T1000 (cell line): Measurements from ENCODE around the gene CBL.
"Not testable (repeated sequence)": the region's sequence is repeated elsewhere in the genome, so short reads cannot be mapped to it uniquely, and the experiment has no call there.

Experiments
- DNase-seq: peaks from one replicate; lab custom pipeline; 2025; ENCODE audit warnings: mixed read lengths; lab: John Stamatoyannopoulos, UW

CBL gene

GRCh38 chr11:119185981-119186634 is 20.0 kb upstream of the CBL start:
- DNase-seq: no peak

GRCh38 chr11:119187123-119187892 is 18.8 kb upstream of the CBL start:
- no peak for DNase-seq

GRCh38 chr11:119188067-119188466 is 18.1 kb upstream of the CBL start:
- no peak for DNase-seq

GRCh38 chr11:119188887-119189286 is 17.3 kb upstream of the CBL start:
- no peak for DNase-seq

- no peak for DNase-seq
Observed at GRCh38 chr11:119189393-119189792, 16.7 kb upstream of the CBL start.

- DNase-seq: no peak
Observed at GRCh38 chr11:119190531-119190930, 15.6 kb upstream of the CBL start.

- DNase-seq: not testable (repeated sequence)
Observed at GRCh38 chr11:119191265-119191664, 14.9 kb upstream of the CBL start.

- no peak for DNase-seq
Observed at GRCh38 chr11:119192111-119192510, 14.0 kb upstream of the CBL start.

- DNase-seq: no peak
Observed at GRCh38 chr11:119193001-119193400, 13.1 kb upstream of the CBL start.

GRCh38 chr11:119193626-119194025 is 12.5 kb upstream of the CBL start:
- DNase-seq: no peak

- DNase-seq: no peak
Observed at GRCh38 chr11:119194811-119195440, 11.2 kb upstream of the CBL start.

GRCh38 chr11:119195680-119196079 is 10.5 kb upstream of the CBL start:
- no peak for DNase-seq

GRCh38 chr11:119196833-119197483 is 9.2 kb upstream of the CBL start:
- DNase-seq: peak; percentile 33

- no peak for DNase-seq
Observed at GRCh38 chr11:119198925-119199324, 7.2 kb upstream of the CBL start.

- DNase-seq: not testable (repeated sequence)
Observed at GRCh38 chr11:119201236-119201635, 4.9 kb upstream of the CBL start.

GRCh38 chr11:119202554-119202953 is 3.6 kb upstream of the CBL start:
- DNase-seq: no peak

- DNase-seq: no peak
Observed at GRCh38 chr11:119204066-119204465, 2.1 kb upstream of the CBL start.

- no peak for DNase-seq
Observed at GRCh38 chr11:119205080-119205479, 1.1 kb upstream of the CBL start.

GRCh38 chr11:119206511-119207414 is 624 bp downstream of the CBL start:
- DNase-seq: no peak

GRCh38 chr11:119207415-119207960 is 1.3 kb downstream of the CBL start:
- no peak for DNase-seq

- DNase-seq: no peak
Observed at GRCh38 chr11:119209186-119209585, 3.0 kb downstream of the CBL start.
